Measurements from ENCODE around the gene COMMD3. TPM values are rescaled to one million over a fixed set of nuclear protein-coding genes. Genes with fewer than 3 reads are reported as not detected.

COMMD3 gene
- total and polyA plus RNA-seq, 2 donors (not counting 3 experiments of a cell fraction or from before 2014, with no cell fraction given): 22.5 to 48.9 TPM

DNA sequence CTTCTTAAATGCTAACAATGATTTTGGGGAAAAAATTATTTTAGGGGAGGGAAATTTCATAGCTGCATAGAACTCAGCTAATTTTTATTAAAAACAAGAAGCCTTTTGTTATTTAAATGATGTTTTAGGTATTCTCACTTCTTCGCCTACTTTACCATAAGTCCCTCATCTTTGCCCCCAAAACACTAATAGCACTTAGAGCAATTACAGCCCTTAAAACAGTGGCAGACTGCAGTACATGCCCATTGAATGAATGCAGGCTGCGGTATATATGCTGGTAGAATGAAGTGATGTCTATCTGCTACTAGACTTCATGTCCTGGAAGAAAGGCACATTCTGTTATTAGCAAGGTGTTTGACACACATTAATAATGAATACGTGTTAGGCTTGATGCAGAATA is 26.2 kb downstream of the COMMD3 start:
- H3K9me1 ChIP-seq (replicated peaks; ENCODE audit: control insufficient read depth, extremely low read depth, insufficient read depth, low read length): no peaks in the 10 kb centered on the region
- no peak overlapping the region for H3K9ac ChIP-seq (replicated peaks; ENCODE audit: extremely low read depth, insufficient read depth, low read length)
- ChIA-PET CTCF (interaction anchor here (1.4 to 1.7 kb wide), 2 partner anchors 18 to 309 kb away, joined by 3 read pairs; no protein-coding TSS in a partner anchor), POLR2A (no interaction called here)
- intact Hi-C loops (cut with micrococcal nuclease): loop anchor here (5.0 kb wide), 2 partner anchors 645 to 845 kb away; no protein-coding TSS in a partner anchor
- H3K27me3 ChIP-seq (ENCODE audit: control insufficient read depth in 2 of 2, insufficient read depth in 2 of 2, low read length in 2 of 2): peaks cover 71 to 90% of the 10 kb centered on the region in 2 experiments
- H3K27ac ChIP-seq (ENCODE audit: insufficient read depth, low read depth, low read length): no peak overlapping the region
- dilution Hi-C loops (cut with MboI; ENCODE audit: extremely low pct_ligation_motif_present, low sequenced_read_pairs): no loop called here
- BruUV-seq (replicated peaks): no TSS peak
- H3K4me3 ChIP-seq (replicated peaks in 1 of 3; ENCODE audit: insufficient read depth in 1 of 3, low read depth in 1 of 3, low read length in 3 of 3): no peak overlapping the region
- TF ChIP-seq GATA2 (IDR thresholded peaks at IDR 0.05; ENCODE audit: insufficient read depth, insufficient read length, low read depth, low read length): no peak
- TF ChIP-seq POLR2AphosphoS5 (IDR thresholded peaks at IDR 0.05; ENCODE audit: insufficient read depth, low read depth, low read length): no peak
- TF ChIP-seq, protein P1, sequence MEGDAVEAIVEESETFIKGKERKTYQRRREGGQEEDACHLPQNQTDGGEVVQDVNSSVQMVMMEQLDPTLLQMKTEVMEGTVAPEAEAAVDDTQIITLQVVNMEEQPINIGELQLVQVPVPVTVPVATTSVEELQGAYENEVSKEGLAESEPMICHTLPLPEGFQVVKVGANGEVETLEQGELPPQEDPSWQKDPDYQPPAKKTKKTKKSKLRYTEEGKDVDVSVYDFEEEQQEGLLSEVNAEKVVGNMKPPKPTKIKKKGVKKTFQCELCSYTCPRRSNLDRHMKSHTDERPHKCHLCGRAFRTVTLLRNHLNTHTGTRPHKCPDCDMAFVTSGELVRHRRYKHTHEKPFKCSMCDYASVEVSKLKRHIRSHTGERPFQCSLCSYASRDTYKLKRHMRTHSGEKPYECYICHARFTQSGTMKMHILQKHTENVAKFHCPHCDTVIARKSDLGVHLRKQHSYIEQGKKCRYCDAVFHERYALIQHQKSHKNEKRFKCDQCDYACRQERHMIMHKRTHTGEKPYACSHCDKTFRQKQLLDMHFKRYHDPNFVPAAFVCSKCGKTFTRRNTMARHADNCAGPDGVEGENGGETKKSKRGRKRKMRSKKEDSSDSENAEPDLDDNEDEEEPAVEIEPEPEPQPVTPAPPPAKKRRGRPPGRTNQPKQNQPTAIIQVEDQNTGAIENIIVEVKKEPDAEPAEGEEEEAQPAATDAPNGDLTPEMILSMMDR (IDR thresholded peaks at IDR 0.05; ENCODE audit: extremely low read depth in 1 of 2, insufficient read depth in 1 of 2, low read depth in 1 of 2, low read length in 2 of 2): no peak
- TF ChIP-seq POLR2A (IDR thresholded peaks at IDR 0.05; ENCODE audit: low read depth, low read length): no peak
- TF ChIP-seq MAX (IDR thresholded peaks at IDR 0.05; ENCODE audit: insufficient read depth, insufficient read length): no peak
- no peak for TF ChIP-seq FOS (IDR thresholded peaks at IDR 0.05; ENCODE audit: borderline replicate concordance, insufficient read depth, low read length)
- TF ChIP-seq EZH2 (IDR thresholded peaks at IDR 0.05; ENCODE audit: borderline replicate concordance, low read depth, low read length, severe bottlenecking): no peak
- no peak for TF ChIP-seq MYC (IDR thresholded peaks at IDR 0.05; ENCODE audit: low read depth, low read length)
- no peaks in the 10 kb centered on the region for H3K36me3 ChIP-seq (ENCODE audit: control insufficient read depth in 2 of 2, extremely low read depth in 1 of 2, insufficient read depth in 2 of 2, low read length in 2 of 2)
- no peaks in the 10 kb centered on the region for H3K79me2 ChIP-seq (ENCODE audit: control insufficient read depth, insufficient read depth, low read length)
- FAIRE-seq (no peak), DNase-seq (ENCODE audit: low read depth, low spot score) (no peak)
- H4K20me1 ChIP-seq (replicated peaks; ENCODE audit: control insufficient read depth, extremely low read depth, insufficient read depth, low read length): no peaks in the 10 kb centered on the region
- H3K4me2 ChIP-seq (ENCODE audit: insufficient read depth, low read length): no peak overlapping the region
- H2AFZ ChIP-seq (ENCODE audit: low read depth, low read length): no peak overlapping the region
- peaks cover 13% of the 10 kb centered on the region for H3K4me1 ChIP-seq (ENCODE audit: control insufficient read depth, extremely low read depth, insufficient read depth, low read length)
- no peaks in the 10 kb centered on the region for H3K9me3 ChIP-seq (replicated peaks; ENCODE audit: control insufficient read depth, insufficient read depth, low read length)

All from endothelial cell of umbilical vein (primary cell).